Colonic mucosa (tissue), 4 donors: Measurements from ENCODE around the gene SH3RF2. TPM values are rescaled to one million over a fixed set of nuclear protein-coding genes. Genes with fewer than 3 reads are reported as not detected.

ENCODE experiments used
- DNase-seq: peaks from one replicate; pipeline ENCODE4 v3.0.0-alpha.2; 2020
- H3K27ac ChIP-seq: fragments of 200-600 bp; one replicate; pipeline ENCODE4 v1.8.0; 2021
- H3K27me3 ChIP-seq: fragments of 200-600 bp; one replicate; pipeline ENCODE4 v1.8.0; 2021
- H3K36me3 ChIP-seq: fragments of 200-600 bp; one replicate; pipeline ENCODE4 v1.8.0; 2021
- H3K4me1 ChIP-seq: fragments of 200-600 bp; one replicate; pipeline ENCODE4 v1.8.0; 2021; ENCODE audit warnings: mild to moderate bottlenecking
- H3K4me3 ChIP-seq: fragments of 200-600 bp; one replicate; pipeline ENCODE4 v1.8.0; 2021
- H3K9ac ChIP-seq, 2 donors: one replicate each; pipeline ENCODE4 v1.7.0; 2013; ENCODE audit warnings: control low read depth in 2 of 2, low read depth in 2 of 2, low read length in 2 of 2
- H3K9me3 ChIP-seq: fragments of 200-600 bp; one replicate; pipeline ENCODE4 v1.8.0; 2021
- intact Hi-C: fragments of 100-400 bp; cut with DNase I; formaldehyde crosslinking; loops from one replicate; pipeline ENCODE4 v1.14.1; 2022
- total RNA-seq, 2 donors: library from RNA; stranded (reverse); fragmentation: NEBNext Ultra II Directional in 1 of 2; extraction: Animal tissue kit (Norgen Biotek cat#: 25700) in 1 of 2; gene quantifications; one replicate each; pipeline ENCODE4 v1.2.1, GENCODE V29; 2021
- TF ChIP-seq, protein P1 (sequence below): fragments of 200-600 bp; IDR thresholded peaks from one replicate; pipeline ENCODE4 v1.8.0; 2022; ENCODE audit warnings: antibody characterized with exemption, mild to moderate bottlenecking
- donor health status: healthy.
- donor health status: DM: no; HTN: no; CAD: no.
- donor health status: DM: no; HTN: no; CAD: no.

Gene SH3RF2
- total RNA-seq, 2 donors from 2014 or later: 58.2 to 59.3 TPM

DNA sequence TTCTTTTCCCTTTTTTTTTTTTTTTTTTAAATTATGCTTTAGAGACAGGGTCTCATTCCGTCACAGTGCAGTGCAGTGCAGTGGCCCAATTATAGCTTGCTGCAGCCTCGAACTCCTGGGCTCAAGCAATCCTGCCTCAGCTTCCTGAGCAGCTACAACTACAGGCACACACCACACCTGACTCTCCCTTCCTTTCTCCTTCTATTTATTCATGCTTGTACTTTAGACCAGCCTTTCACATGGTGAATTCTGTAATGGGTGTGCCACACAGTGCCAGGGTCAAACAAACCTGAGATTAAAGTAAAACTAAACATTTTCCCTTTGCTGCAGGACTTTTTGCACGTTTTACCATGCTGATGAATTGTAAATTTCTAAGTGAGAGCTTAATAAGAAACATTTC, 8.0 kb downstream of the SH3RF2 start:
- Histone ChIP-seq H3K36me3 (no peaks in the 10 kb centered on the region), H3K27ac (peak overlapping the region; percentile 39), H3K9ac (peak overlapping the region in 1 of 2 donors; percentile 7), H3K4me3 (no peak overlapping the region), H3K9me3 (no peaks in the 10 kb centered on the region), H3K27me3 (no peaks in the 10 kb centered on the region), H3K4me1 (peaks cover 2% of the 10 kb centered on the region)
- DNase-seq: peak; percentile 63
- TF ChIP-seq, protein P1, sequence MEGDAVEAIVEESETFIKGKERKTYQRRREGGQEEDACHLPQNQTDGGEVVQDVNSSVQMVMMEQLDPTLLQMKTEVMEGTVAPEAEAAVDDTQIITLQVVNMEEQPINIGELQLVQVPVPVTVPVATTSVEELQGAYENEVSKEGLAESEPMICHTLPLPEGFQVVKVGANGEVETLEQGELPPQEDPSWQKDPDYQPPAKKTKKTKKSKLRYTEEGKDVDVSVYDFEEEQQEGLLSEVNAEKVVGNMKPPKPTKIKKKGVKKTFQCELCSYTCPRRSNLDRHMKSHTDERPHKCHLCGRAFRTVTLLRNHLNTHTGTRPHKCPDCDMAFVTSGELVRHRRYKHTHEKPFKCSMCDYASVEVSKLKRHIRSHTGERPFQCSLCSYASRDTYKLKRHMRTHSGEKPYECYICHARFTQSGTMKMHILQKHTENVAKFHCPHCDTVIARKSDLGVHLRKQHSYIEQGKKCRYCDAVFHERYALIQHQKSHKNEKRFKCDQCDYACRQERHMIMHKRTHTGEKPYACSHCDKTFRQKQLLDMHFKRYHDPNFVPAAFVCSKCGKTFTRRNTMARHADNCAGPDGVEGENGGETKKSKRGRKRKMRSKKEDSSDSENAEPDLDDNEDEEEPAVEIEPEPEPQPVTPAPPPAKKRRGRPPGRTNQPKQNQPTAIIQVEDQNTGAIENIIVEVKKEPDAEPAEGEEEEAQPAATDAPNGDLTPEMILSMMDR: no peak
- intact Hi-C loops: no loop called here

DNA sequence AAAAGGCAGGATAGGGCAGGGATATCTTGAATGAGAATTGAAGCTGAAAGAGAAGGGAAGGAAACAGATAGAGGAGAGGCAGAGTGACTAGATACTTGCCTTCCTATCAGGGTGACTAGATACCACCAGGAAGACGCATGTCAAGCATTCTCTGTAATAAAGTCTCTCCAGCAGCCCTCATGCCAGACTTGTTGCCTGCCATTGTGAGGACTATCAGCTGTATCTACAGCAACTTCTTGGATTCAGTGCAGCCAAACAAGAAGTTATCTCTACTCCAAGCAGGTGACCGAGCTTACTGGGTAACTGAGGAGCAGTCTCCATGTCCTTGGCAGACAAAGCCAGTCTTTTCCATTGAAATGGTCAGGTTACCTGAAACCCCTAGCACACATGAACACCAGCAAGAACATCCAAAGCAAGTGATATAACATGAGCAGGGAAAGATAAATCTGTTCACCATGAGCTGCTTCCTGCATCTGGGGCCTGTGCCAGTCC, 9.3 kb downstream of the SH3RF2 start:
- TF ChIP-seq, protein P1: no peak
- H3K27me3 ChIP-seq: no peaks in the 10 kb centered on the region
- H3K4me1 ChIP-seq: peaks cover 2% of the 10 kb centered on the region
- H3K36me3 ChIP-seq: no peaks in the 10 kb centered on the region
- no peak for DNase-seq
- H3K9me3 ChIP-seq: no peaks in the 10 kb centered on the region
- intact Hi-C loops: no loop called here
- no peak overlapping the region for H3K27ac ChIP-seq
- H3K9ac ChIP-seq: no peak overlapping the region
- no peak overlapping the region for H3K4me3 ChIP-seq

DNA sequence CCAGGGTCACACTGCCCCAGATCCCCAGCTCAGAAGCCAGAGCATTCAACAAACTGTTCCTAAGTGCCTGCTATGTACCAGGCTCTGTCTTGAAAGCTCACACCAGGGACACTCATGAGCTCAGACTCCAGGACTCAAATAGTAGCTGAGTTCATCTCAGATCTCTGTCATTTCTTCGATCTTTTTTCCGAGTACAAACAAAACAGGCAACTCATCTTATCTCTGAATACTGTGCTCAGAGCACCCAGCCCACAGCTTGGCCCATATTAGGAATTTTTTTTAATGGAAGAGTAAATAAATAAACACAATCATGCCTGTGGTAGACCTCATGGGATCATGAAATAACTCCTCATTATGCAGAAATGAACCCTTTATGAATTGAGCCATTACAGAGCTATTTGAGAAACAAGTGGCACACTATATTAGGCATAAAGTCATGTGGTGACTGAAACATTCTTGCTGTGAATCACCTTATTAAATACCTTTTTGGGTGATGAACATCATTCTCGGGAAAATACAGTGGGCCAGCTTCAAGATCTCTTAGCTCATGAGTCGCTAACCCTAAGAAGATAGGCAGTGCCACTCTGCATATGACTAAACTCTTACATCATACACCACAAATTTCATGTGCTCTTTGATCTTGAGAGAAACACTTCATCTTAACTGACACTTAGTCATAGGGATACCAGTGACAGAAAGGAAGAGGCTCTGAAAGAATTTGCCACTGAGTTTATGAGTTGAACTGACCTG, 9.9 kb downstream of the SH3RF2 start:
- no peak for DNase-seq
- Histone ChIP-seq H3K9ac (peak overlapping the region in 1 of 2 donors; percentile 2), H3K36me3 (no peaks in the 10 kb centered on the region), H3K4me3 (no peak overlapping the region), H3K4me1 (peaks cover 2% of the 10 kb centered on the region), H3K27me3 (no peaks in the 10 kb centered on the region), H3K9me3 (no peaks in the 10 kb centered on the region), H3K27ac (no peak overlapping the region)
- TF ChIP-seq, protein P1: no peak
- intact Hi-C loops: no loop called here

DNA sequence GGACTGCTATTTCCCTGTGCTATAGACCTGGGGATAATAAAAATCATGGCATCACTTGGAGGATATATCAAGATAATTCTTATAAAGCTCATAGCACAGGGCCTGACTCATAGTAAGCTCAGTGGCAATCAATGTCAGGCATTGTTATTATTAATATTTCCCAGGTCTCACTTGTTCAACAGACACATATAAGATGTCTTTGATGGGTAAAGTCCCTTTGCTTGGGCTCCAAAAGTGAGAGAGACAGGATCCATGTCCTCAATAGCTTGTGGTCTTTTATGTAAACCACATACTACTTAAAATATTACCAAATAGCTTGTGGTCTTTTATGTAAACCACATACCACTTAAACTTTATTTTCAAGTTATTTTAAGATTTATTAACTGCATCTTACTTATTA, 11.2 kb downstream of the SH3RF2 start:
- Histone ChIP-seq H3K9ac (peak overlapping the region in 1 of 2 donors; percentile 1), H3K27me3 (no peaks in the 10 kb centered on the region), H3K9me3 (no peaks in the 10 kb centered on the region), H3K27ac (no peak overlapping the region), H3K36me3 (no peaks in the 10 kb centered on the region), H3K4me1 (peaks cover 2% of the 10 kb centered on the region), H3K4me3 (no peak overlapping the region)
- TF ChIP-seq, protein P1: no peak
- intact Hi-C loops: no loop called here
- DNase-seq: no peak

DNA sequence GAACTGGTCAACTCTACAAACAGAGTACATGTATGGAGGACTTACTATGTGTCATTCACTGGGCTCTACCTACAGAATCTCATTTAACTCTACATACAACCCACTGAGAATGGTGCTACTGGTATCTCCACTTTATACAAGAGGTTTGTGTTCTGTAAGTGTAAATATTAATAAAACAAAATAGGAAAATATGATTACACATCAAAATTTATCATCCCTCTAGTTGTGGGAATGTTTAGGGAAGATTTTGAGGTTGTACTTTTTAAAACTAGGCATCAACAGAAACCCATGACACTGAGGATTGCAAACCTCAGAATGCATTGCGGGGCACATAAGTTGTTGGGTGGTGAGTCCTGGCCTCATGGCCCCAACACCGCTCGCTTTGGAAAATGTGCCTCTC, 11.7 kb downstream of the SH3RF2 start:
- Histone ChIP-seq H3K27me3 (no peaks in the 10 kb centered on the region), H3K4me1 (no peaks in the 10 kb centered on the region), H3K27ac (no peak overlapping the region), H3K9me3 (no peaks in the 10 kb centered on the region), H3K4me3 (no peak overlapping the region), H3K9ac (no peak overlapping the region), H3K36me3 (no peaks in the 10 kb centered on the region)
- no peak for DNase-seq
- intact Hi-C loops: no loop called here
- TF ChIP-seq, protein P1: no peak
